ENCODE results near the gene TMTC2. TPM values are rescaled to one million over a fixed set of nuclear protein-coding genes. Genes with fewer than 3 reads are reported as not detected.

The TMTC2 gene
- total and polyA plus RNA-seq, 10 of the 15 experiments (the other 5 are each of a cell fraction or from before 2014, with no cell fraction given): 0.14 to 9.7 (median 1.2) TPM

DNA sequence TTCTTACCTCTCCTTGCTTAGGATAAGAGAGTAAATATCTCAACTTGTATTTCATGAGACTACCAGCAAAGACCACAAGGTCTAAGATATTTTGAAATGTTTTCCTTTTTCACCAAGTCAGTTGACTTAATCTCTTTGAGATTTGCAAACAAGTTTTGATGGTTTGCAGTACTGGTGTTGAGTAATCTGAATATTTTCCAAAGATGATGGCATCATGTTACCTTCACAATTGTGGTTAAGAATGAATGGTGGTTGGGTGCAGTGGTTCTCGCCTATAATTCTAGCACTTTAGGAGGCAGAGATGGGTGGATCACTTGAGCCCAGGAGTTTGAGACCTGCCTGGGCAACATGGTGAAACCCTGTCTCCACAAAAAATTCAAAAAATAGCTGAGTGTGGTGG, 225.7 kb downstream of the TMTC2 start:
- no peaks in the 10 kb centered on the region for H4K20me1 ChIP-seq (ENCODE audit: control insufficient read depth, insufficient read depth)
- in situ Hi-C loops (cut with MboI): no loop called here
- BruUV-seq (replicated peaks): no TSS peak
- ATAC-seq: no peak
- intact Hi-C loops (cut with micrococcal nuclease; ENCODE audit: unreplicated experiment): no loop called here
- TF ChIP-seq TARDBP (IDR thresholded peaks at IDR 0.05; ENCODE audit: borderline replicate concordance): no peak
- no peak for TF ChIP-seq HDAC6 (IDR thresholded peaks at IDR 0.05; ENCODE audit: unreplicated experiment)
- TF ChIP-seq, protein P1, sequence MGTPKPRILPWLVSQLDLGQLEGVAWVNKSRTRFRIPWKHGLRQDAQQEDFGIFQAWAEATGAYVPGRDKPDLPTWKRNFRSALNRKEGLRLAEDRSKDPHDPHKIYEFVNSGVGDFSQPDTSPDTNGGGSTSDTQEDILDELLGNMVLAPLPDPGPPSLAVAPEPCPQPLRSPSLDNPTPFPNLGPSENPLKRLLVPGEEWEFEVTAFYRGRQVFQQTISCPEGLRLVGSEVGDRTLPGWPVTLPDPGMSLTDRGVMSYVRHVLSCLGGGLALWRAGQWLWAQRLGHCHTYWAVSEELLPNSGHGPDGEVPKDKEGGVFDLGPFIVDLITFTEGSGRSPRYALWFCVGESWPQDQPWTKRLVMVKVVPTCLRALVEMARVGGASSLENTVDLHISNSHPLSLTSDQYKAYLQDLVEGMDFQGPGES (IDR thresholded peaks at IDR 0.05): no peak
- TF ChIP-seq, protein P2, sequence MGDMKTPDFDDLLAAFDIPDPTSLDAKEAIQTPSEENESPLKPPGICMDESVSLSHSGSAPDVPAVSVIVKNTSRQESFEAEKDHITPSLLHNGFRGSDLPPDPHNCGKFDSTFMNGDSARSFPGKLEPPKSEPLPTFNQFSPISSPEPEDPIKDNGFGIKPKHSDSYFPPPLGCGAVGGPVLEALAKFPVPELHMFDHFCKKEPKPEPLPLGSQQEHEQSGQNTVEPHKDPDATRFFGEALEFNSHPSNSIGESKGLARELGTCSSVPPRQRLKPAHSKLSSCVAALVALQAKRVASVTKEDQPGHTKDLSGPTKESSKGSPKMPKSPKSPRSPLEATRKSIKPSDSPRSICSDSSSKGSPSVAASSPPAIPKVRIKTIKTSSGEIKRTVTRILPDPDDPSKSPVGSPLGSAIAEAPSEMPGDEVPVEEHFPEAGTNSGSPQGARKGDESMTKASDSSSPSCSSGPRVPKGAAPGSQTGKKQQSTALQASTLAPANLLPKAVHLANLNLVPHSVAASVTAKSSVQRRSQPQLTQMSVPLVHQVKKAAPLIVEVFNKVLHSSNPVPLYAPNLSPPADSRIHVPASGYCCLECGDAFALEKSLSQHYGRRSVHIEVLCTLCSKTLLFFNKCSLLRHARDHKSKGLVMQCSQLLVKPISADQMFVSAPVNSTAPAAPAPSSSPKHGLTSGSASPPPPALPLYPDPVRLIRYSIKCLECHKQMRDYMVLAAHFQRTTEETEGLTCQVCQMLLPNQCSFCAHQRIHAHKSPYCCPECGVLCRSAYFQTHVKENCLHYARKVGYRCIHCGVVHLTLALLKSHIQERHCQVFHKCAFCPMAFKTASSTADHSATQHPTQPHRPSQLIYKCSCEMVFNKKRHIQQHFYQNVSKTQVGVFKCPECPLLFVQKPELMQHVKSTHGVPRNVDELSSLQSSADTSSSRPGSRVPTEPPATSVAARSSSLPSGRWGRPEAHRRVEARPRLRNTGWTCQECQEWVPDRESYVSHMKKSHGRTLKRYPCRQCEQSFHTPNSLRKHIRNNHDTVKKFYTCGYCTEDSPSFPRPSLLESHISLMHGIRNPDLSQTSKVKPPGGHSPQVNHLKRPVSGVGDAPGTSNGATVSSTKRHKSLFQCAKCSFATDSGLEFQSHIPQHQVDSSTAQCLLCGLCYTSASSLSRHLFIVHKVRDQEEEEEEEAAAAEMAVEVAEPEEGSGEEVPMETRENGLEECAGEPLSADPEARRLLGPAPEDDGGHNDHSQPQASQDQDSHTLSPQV (IDR thresholded peaks at IDR 0.05): no peak
- TF ChIP-seq KLF5 (IDR thresholded peaks at IDR 0.05; ENCODE audit: partially characterized antibody): no peak
- TF ChIP-seq PML (IDR thresholded peaks at IDR 0.05; ENCODE audit: low read length): no peak
- TF ChIP-seq, protein P3, sequence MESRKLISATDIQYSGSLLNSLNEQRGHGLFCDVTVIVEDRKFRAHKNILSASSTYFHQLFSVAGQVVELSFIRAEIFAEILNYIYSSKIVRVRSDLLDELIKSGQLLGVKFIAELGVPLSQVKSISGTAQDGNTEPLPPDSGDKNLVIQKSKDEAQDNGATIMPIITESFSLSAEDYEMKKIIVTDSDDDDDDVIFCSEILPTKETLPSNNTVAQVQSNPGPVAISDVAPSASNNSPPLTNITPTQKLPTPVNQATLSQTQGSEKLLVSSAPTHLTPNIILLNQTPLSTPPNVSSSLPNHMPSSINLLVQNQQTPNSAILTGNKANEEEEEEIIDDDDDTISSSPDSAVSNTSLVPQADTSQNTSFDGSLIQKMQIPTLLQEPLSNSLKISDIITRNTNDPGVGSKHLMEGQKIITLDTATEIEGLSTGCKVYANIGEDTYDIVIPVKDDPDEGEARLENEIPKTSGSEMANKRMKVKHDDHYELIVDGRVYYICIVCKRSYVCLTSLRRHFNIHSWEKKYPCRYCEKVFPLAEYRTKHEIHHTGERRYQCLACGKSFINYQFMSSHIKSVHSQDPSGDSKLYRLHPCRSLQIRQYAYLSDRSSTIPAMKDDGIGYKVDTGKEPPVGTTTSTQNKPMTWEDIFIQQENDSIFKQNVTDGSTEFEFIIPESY (IDR thresholded peaks at IDR 0.05): no peak
- no peak for TF ChIP-seq NR2C2 (IDR thresholded peaks at IDR 0.05; ENCODE audit: borderline replicate concordance, control insufficient read depth, insufficient read length, low read depth)
- TF ChIP-seq, protein P4, sequence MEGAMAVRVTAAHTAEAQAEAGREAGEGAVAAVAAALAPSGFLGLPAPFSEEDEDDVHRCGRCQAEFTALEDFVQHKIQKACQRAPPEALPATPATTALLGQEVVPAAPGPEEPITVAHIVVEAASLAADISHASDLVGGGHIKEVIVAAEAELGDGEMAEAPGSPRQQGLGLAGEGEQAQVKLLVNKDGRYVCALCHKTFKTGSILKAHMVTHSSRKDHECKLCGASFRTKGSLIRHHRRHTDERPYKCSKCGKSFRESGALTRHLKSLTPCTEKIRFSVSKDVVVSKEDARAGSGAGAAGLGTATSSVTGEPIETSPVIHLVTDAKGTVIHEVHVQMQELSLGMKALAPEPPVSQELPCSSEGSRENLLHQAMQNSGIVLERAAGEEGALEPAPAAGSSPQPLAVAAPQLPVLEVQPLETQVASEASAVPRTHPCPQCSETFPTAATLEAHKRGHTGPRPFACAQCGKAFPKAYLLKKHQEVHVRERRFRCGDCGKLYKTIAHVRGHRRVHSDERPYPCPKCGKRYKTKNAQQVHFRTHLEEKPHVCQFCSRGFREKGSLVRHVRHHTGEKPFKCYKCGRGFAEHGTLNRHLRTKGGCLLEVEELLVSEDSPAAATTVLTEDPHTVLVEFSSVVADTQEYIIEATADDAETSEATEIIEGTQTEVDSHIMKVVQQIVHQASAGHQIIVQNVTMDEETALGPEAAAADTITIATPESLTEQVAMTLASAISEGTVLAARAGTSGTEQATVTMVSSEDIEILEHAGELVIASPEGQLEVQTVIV (IDR thresholded peaks at IDR 0.05; ENCODE audit: borderline replicate concordance, partially characterized antibody): no peak
- ChIA-PET RAD21 (ENCODE audit: unreplicated experiment) (no interaction called here), POLR2A (no interaction called here), CTCF (no interaction called here), SMC1A (ENCODE audit: uncharacterized antibody, unreplicated experiment) (no interaction called here)
- H3K79me2 ChIP-seq (ENCODE audit: control insufficient read depth, insufficient read depth, low read length): no peaks in the 10 kb centered on the region
- no peaks in the 10 kb centered on the region for H3K9me3 ChIP-seq (replicated peaks; ENCODE audit: control insufficient read depth, insufficient read depth, low read length)
- H3K4me3 ChIP-seq: no peak overlapping the region
- no peaks in the 10 kb centered on the region for H3K4me1 ChIP-seq (ENCODE audit: control insufficient read depth, insufficient read depth, low read length)
- WGBS (ENCODE audit: insufficient coverage, insufficient replicate concordance, low lambda C conversion rate, missing lambda C conversion rate): 93% methylated on average over 1 of the region's 1 CpG
- H3K27me3 ChIP-seq (replicated peaks in 1 of 2; ENCODE audit: control insufficient read depth in 2 of 2, insufficient read depth in 2 of 2, low read length in 1 of 2): no peaks in the 10 kb centered on the region
- no peak for FAIRE-seq
- H3K4me2 ChIP-seq (ENCODE audit: control insufficient read depth, insufficient read depth): no peak overlapping the region
- H3K27ac ChIP-seq (ENCODE audit: control insufficient read depth, insufficient read depth): no peak overlapping the region
- DNase-seq (ENCODE audit: low read depth, low spot score): no peak
- H2AFZ ChIP-seq (ENCODE audit: control insufficient read depth, low read depth, low read length): no peak overlapping the region
- H3K36me3 ChIP-seq (ENCODE audit: control insufficient read depth in 2 of 2, insufficient read depth in 2 of 2, low read length in 1 of 2): no peaks in the 10 kb centered on the region
- no peak overlapping the region for H3K9ac ChIP-seq (ENCODE audit: control insufficient read depth, insufficient read depth, low read length)

Measured in GM12878 (cell line).